HUES6 (cell line): ENCODE data around the gene SPARC.

Source experiments
- H3K27ac ChIP-seq: 2 replicates; pipeline ENCODE4 v1.7.0; 2013; ENCODE audit warnings: low read depth, mild to moderate bottlenecking, low read length, inconsistent platforms
- H3K27me3 ChIP-seq: 2 replicates; pipeline ENCODE4 v1.6.1; 2013; ENCODE audit warnings: low read length; ENCODE audit not compliant: control insufficient read depth, insufficient read depth
- H3K36me3 ChIP-seq: 2 replicates; pipeline ENCODE4 v1.6.1; 2013; ENCODE audit warnings: low read length; ENCODE audit not compliant: control insufficient read depth, insufficient read depth
- H3K4me1 ChIP-seq: 2 replicates; pipeline ENCODE4 v1.6.1; 2013; ENCODE audit warnings: low read length; ENCODE audit not compliant: control insufficient read depth, insufficient read depth
- H3K4me3 ChIP-seq: 2 replicates; pipeline ENCODE4 v1.5.1; 2013; ENCODE audit warnings: low read depth, low read length
- H3K9ac ChIP-seq: one replicate; pipeline ENCODE4 v1.6.1; 2013; ENCODE audit warnings: mild to moderate bottlenecking, low read length
- H3K9me3 ChIP-seq: 2 replicates; pipeline ENCODE4 v1.6.1; 2013; ENCODE audit warnings: low read depth, low read length; ENCODE audit not compliant: control insufficient read depth, insufficient read depth

The SPARC gene

GRCh38 chr5:151619812-151620460 is 66.8 kb downstream of the SPARC start:
- Histone ChIP-seq H3K4me3 (no peak overlapping the region; the same call in 1 of the 2 replicates), H3K27me3 (no peaks in the 10 kb centered on the region)

GRCh38 chr5:151618907-151619306 is 67.8 kb downstream of the SPARC start:
- no peaks in the 10 kb centered on the region for H3K9me3 ChIP-seq
- no peak overlapping the region for H3K4me3 ChIP-seq
- no peaks in the 10 kb centered on the region for H3K27me3 ChIP-seq
- H3K4me1 ChIP-seq: peaks cover 37% of the 10 kb centered on the region
- H3K27ac ChIP-seq: no peak overlapping the region
- H3K36me3 ChIP-seq: no peaks in the 10 kb centered on the region
- no peak overlapping the region for H3K9ac ChIP-seq

More at GRCh38 chr5:151619812-151620460, 66.8 kb downstream of the SPARC start:
- no peaks in the 10 kb centered on the region for H3K9me3 ChIP-seq
- H3K36me3 ChIP-seq: no peaks in the 10 kb centered on the region
- H3K27ac ChIP-seq: no peak overlapping the region; the same call in 1 of the 2 replicates
- H3K4me1 ChIP-seq: peaks cover 37% of the 10 kb centered on the region
- no peak overlapping the region for H3K9ac ChIP-seq

GRCh38 chr5:151617841-151618710 is 68.6 kb downstream of the SPARC start:
- no peak overlapping the region for H3K9ac ChIP-seq
- H3K36me3 ChIP-seq: no peaks in the 10 kb centered on the region
- no peak overlapping the region for H3K4me3 ChIP-seq
- no peak overlapping the region for H3K27ac ChIP-seq
- H3K9me3 ChIP-seq: no peaks in the 10 kb centered on the region
- H3K4me1 ChIP-seq: peaks cover 37% of the 10 kb centered on the region
- H3K27me3 ChIP-seq: no peaks in the 10 kb centered on the region

- Histone ChIP-seq H3K9ac (no peak overlapping the region), H3K4me1 (peaks cover 37% of the 10 kb centered on the region), H3K27ac (no peak overlapping the region), H3K27me3 (no peaks in the 10 kb centered on the region), H3K4me3 (no peak overlapping the region), H3K9me3 (no peaks in the 10 kb centered on the region), H3K36me3 (no peaks in the 10 kb centered on the region)
These were observed 69.3 kb downstream of the SPARC start for GRCh38 chr5:151617383-151617840.

- peaks cover 32% of the 10 kb centered on the region for H3K4me1 ChIP-seq
- H3K4me3 ChIP-seq: no peak overlapping the region
- H3K27me3 ChIP-seq: no peaks in the 10 kb centered on the region
- no peak overlapping the region for H3K27ac ChIP-seq
- H3K9me3 ChIP-seq: no peaks in the 10 kb centered on the region
- no peaks in the 10 kb centered on the region for H3K36me3 ChIP-seq
- H3K9ac ChIP-seq: no peak overlapping the region
These were observed 71.3 kb downstream of the SPARC start for GRCh38 chr5:151615431-151615830.

GRCh38 chr5:151614565-151614964 is 72.2 kb downstream of the SPARC start:
- H3K36me3 ChIP-seq: no peaks in the 10 kb centered on the region
- H3K27ac ChIP-seq: no peak overlapping the region
- no peak overlapping the region for H3K9ac ChIP-seq
- H3K4me3 ChIP-seq: no peak overlapping the region
- H3K9me3 ChIP-seq: no peaks in the 10 kb centered on the region
- no peaks in the 10 kb centered on the region for H3K27me3 ChIP-seq
- H3K4me1 ChIP-seq: peaks cover 23% of the 10 kb centered on the region

GRCh38 chr5:151612689-151613427 is 73.9 kb downstream of the SPARC start:
- no peaks in the 10 kb centered on the region for H3K27me3 ChIP-seq
- H3K4me1 ChIP-seq: peaks cover 14% of the 10 kb centered on the region
- H3K36me3 ChIP-seq: no peaks in the 10 kb centered on the region
- H3K9me3 ChIP-seq: no peaks in the 10 kb centered on the region
- H3K9ac ChIP-seq: no peak overlapping the region
- H3K27ac ChIP-seq: no peak overlapping the region
- no peak overlapping the region for H3K4me3 ChIP-seq

GRCh38 chr5:151611127-151611775 is 75.5 kb downstream of the SPARC start:
- Histone ChIP-seq H3K27me3 (no peaks in the 10 kb centered on the region), H3K4me3 (no peak overlapping the region), H3K36me3 (no peaks in the 10 kb centered on the region), H3K9me3 (no peaks in the 10 kb centered on the region), H3K9ac (no peak overlapping the region), H3K27ac (no peak overlapping the region), H3K4me1 (peaks cover 10% of the 10 kb centered on the region)
